Cardiac muscle cell (in vitro differentiated cells and primary cell): ENCODE measurements around the gene NUBP1. TPM values are rescaled to one million over a fixed set of nuclear protein-coding genes. Genes with fewer than 3 reads are reported as not detected.
"Not testable (repeated sequence)": the region's sequence is repeated elsewhere in the genome, so short reads cannot be mapped to it uniquely, and the experiment has no call there.

ENCODE experiments used
- DNase-seq, 2 donors: peaks; one replicate each; pipeline versions ENCODE4 v3.0.0 to v3.0.0-alpha.2; 2010 to 2017; ENCODE audit warnings: low read depth in 1 of 2, low spot score in 1 of 2
- H3K27ac ChIP-seq: fragments of 200-600 bp; sonication (generic); 2 replicates; pipeline ENCODE4 v1.5.1; 2016
- H3K27me3 ChIP-seq: fragments of 200-600 bp; sonication (generic); 2 replicates; pipeline ENCODE4 v1.6.0; 2016; ENCODE audit warnings: control low read depth
- H3K36me3 ChIP-seq: fragments of 200-600 bp; sonication (generic); 2 replicates; pipeline ENCODE4 v1.5.1; 2016; ENCODE audit warnings: control low read depth
- H3K4me1 ChIP-seq: fragments of 200-600 bp; sonication (generic); 2 replicates; pipeline ENCODE4 v1.8.1; 2017; ENCODE audit warnings: low read depth, mild to moderate bottlenecking, mixed run types
- H3K4me3 ChIP-seq: fragments of 200-600 bp; sonication (generic); 2 replicates; pipeline ENCODE4 v1.5.1; 2016; ENCODE audit warnings: mild to moderate bottlenecking
- H3K9me3 ChIP-seq: fragments of 200-600 bp; sonication (generic); 2 replicates; pipeline ENCODE4 v1.5.1; 2017; ENCODE audit warnings: low read depth, mild to moderate bottlenecking, control low read depth
- polyA plus RNA-seq: library from polyadenylated mRNA; unstranded; fragments of >200 nt; fragmentation: Nextera tagmentation; extraction: Ambion mirVana; gene quantifications from 2 replicates; pipeline ENCODE4 v1.2.1, GENCODE V29; 2016
- total RNA-seq: library from RNA; depleted of rRNA; stranded (reverse); fragments of >200 nt; gene quantifications from 2 replicates; pipeline ENCODE4 v1.2.3, GENCODE V29; 2016
- TF ChIP-seq, protein P1 (sequence below): IDR thresholded peaks from 2 replicates; pipeline ENCODE4 v1.5.1; 2012; ENCODE audit warnings: low read depth, mild to moderate bottlenecking, low read length

The NUBP1 gene
- total and polyA plus RNA-seq, 2 experiments from 2014 or later = 44.6 to 54.0 TPM

DNA sequence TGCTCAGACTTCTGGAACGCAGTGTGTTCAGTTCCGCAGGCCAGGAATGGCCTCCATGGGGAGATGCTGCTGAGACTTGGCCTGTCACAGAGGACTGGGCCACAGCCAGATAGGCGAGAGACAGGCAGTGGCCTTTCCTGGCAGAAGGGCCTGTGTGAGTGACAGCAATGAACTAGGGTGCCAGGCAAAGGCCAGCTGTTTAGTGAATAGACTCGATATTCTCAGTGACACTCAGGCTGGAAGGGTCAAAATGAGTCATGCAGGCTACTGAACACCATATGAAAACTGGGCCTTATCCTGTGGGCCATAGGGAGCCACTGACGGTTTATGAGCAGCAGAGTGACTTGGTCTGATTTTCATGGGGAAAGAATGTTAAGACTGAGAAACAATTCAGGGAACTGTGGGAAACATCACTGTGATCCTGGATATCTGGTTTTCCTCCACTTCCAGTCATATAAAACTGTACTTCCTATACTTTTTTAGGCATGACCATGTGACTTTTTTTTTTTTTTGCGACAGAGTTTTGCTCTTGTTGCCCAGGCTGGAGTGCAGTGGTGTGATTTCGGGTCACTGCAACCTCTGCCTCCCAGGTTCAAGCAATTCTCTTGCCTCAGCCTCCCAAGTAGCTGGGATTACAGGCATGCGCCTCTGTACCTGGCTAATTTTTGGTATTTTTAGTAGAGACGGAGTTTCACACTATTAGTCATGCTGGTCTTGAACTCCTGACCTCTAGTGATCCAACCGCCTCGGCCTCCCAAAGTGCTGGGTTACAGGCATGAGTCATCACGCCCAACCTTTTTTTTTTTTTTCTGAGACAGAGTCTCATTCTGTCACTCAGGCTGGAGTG, 5.2 kb upstream of the NUBP1 start:
- Histone ChIP-seq H3K27ac (no peak overlapping the region), H3K4me1 (peaks cover 5% of the 10 kb centered on the region), H3K9me3 (no peaks in the 10 kb centered on the region), H3K27me3 (no peaks in the 10 kb centered on the region), H3K36me3 (no peaks in the 10 kb centered on the region), H3K4me3 (no peak overlapping the region)
- peak in 1 of 2 donors; percentile 74 for DNase-seq
- TF ChIP-seq, protein P1, sequence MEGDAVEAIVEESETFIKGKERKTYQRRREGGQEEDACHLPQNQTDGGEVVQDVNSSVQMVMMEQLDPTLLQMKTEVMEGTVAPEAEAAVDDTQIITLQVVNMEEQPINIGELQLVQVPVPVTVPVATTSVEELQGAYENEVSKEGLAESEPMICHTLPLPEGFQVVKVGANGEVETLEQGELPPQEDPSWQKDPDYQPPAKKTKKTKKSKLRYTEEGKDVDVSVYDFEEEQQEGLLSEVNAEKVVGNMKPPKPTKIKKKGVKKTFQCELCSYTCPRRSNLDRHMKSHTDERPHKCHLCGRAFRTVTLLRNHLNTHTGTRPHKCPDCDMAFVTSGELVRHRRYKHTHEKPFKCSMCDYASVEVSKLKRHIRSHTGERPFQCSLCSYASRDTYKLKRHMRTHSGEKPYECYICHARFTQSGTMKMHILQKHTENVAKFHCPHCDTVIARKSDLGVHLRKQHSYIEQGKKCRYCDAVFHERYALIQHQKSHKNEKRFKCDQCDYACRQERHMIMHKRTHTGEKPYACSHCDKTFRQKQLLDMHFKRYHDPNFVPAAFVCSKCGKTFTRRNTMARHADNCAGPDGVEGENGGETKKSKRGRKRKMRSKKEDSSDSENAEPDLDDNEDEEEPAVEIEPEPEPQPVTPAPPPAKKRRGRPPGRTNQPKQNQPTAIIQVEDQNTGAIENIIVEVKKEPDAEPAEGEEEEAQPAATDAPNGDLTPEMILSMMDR = no peak

DNA sequence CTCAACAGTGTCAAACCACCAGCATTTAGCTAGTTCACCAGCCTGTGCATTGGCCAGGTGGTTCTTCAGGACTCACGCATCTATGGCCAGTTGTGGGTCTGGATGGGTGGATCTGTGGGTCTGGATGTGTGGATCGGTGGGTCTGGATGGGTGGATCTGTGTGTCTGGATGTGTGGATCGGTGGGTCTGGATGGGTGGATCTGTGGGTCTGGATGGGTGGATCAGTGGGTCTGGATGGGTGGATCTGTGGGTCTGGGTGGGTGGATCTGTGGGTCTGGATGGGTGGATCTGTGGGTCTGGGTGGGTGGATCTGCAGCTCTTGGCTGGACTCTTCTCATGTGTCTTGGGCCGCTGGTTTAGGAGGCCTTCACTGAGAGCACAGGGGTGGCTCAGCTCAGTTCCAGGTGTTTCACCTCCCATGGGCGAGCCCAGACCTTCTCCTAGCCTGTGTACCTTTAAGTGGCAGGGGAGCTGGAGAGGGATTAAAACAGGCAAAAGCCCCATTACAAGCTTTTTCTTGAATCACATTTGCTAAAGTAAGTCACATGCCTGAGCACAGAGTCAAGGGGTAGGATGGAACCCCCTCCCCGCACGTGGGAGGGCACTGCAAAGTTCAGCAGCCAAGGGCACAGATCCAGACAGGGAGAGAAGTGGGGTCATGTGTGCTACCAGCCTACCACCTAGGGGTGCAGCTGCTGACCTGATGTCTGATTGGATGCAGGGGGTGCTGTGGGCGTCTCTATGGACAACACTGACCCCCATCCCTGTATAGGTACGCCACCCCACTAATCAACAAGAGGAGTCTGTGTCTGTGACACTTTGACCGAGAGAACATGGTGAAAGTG, 3.4 kb upstream of the NUBP1 start:
- peaks cover 9% of the 10 kb centered on the region for H3K4me1 ChIP-seq
- no peaks in the 10 kb centered on the region for H3K9me3 ChIP-seq
- TF ChIP-seq, protein P1 = no peak
- DNase-seq = no peak
- H3K27ac ChIP-seq = no peak overlapping the region
- no peaks in the 10 kb centered on the region for H3K27me3 ChIP-seq
- no peaks in the 10 kb centered on the region for H3K36me3 ChIP-seq
- H3K4me3 ChIP-seq = no peak overlapping the region

DNA sequence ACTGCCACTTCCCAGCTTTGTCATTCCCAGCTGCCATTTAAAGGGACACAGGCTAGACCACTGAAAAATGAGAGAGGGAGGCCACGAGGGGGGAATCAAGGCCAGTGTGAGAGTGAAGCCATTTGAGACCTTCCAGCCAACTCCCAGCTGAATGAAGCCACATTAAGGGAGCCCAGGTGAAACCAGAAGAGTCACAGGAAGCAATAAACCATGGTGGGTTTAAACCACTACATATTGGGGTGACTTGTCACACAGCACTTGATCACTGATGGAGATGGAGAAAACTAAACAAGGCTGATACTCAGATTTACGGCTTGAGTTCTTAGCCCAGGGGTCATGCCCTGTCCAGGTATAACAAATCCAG, 2.8 kb upstream of the NUBP1 start:
- no peaks in the 10 kb centered on the region for H3K36me3 ChIP-seq
- H3K27me3 ChIP-seq = no peaks in the 10 kb centered on the region
- no peak overlapping the region for H3K27ac ChIP-seq
- H3K4me1 ChIP-seq = peaks cover 15% of the 10 kb centered on the region
- TF ChIP-seq, protein P1 = no peak
- no peaks in the 10 kb centered on the region for H3K9me3 ChIP-seq
- DNase-seq = no peak
- no peak overlapping the region for H3K4me3 ChIP-seq

DNA sequence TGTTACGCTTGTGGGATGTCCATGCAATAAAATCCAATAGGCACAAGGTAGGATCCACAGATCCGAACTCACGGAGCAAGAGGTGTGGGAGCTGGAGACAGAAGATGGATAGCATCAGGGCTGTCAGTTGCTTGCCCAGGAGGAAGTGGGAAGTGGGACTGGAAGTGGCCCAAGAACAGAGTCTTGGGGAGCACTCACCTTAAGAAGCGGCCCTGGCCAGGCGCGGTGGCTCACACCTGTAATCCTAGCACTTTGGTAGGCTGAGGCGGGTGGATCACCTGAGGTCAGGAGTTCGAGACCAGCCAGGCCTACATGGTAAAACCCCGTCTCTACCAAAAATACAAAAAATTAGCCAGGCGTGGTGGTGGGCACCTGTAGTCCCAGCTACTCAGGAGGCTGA, 2.4 kb upstream of the NUBP1 start:
- H3K27ac ChIP-seq, H3K36me3 ChIP-seq, H3K27me3 ChIP-seq, DNase-seq, H3K4me3 ChIP-seq, H3K9me3 ChIP-seq: not testable (repeated sequence)
- peaks cover 18% of the 10 kb centered on the region for H3K4me1 ChIP-seq

DNA sequence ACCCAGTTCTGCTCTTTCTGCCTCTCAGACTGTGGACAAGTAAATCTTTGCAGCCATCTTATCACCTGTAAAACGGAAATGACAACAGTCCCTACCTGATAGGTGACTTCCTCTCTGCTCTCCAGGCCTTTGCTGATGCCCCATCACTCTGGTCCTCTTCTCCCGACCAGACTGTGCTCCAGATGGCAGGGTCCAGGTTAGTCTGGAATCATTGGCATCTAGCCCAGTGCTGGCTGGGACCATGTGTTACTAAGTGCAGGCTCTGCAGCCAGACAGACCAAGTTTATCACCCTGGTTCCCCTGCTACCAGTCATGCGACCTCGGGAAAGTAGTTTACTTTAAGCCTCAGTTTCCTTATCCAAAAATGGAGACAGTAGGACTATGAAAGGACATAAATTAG, 1.8 kb upstream of the NUBP1 start:
- Histone ChIP-seq H3K36me3 (no peaks in the 10 kb centered on the region), H3K4me1 (peaks cover 18% of the 10 kb centered on the region), H3K27ac (peak overlapping the region; percentile 24), H3K4me3 (no peak overlapping the region), H3K9me3 (no peaks in the 10 kb centered on the region), H3K27me3 (no peaks in the 10 kb centered on the region)
- peak in 1 of 2 donors; percentile 30 for DNase-seq
- TF ChIP-seq, protein P1 = no peak

DNA sequence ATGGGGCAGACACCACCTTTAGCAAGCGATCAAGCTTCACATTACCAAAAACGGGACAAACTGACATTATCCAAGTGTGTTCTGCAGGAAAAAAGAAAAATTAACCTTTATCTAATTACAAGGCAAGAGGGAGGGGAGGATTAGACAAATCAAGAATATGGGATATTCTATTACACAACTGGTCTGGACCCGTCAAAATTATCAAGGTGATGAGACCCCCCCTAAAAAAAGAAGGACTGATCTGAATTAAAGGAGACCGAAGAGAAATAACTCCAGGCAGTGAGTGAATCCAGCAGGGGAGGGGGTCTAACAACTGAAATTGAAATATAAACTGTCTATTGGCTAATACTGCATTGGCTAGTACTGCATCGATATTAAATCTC, 424 bp upstream of the NUBP1 start:
- Histone ChIP-seq H3K27ac (peak overlapping the region; percentile 98), H3K4me3 (peak overlapping the region; percentile 53)
- TF ChIP-seq, protein P1 = no peak

More for the DNA sequence above, 424 bp upstream of the NUBP1 start:
- Histone ChIP-seq H3K27me3 (no peaks in the 10 kb centered on the region), H3K4me1 (peaks cover 18% of the 10 kb centered on the region), H3K36me3 (no peaks in the 10 kb centered on the region), H3K9me3 (no peaks in the 10 kb centered on the region)
- DNase-seq = no peak
